ENCODE results near the gene PRR5.

Gene PRR5

DNA sequence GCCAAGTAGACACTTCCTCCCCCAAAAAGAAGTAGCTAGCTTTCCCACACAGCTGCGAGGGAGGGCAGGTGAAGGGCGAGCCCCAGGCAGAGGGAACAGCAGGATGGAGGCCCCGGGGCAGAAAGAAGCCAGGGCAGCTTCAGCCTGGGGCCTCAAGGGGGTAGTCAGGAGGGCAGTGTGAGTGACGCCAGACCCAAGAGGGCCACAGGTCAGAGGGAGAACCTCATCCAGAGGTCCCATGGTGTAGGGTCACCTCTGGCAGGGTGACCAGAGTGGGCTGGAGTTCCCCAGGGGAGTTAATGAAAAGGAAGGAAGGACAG, 9.2 kb downstream of the PRR5 start:
- H3K36me3 ChIP-seq (ENCODE audit: control insufficient read depth, insufficient read depth, low read length): no peaks in the 10 kb centered on the region
- H3K27ac ChIP-seq: no peak overlapping the region
- no peak overlapping the region for H3K9ac ChIP-seq
- H3K27me3 ChIP-seq (ENCODE audit: control insufficient read depth, insufficient read depth, low read length): no peaks in the 10 kb centered on the region
- no peak overlapping the region for H3K4me2 ChIP-seq (ENCODE audit: low read length)
- TF ChIP-seq, protein P1, sequence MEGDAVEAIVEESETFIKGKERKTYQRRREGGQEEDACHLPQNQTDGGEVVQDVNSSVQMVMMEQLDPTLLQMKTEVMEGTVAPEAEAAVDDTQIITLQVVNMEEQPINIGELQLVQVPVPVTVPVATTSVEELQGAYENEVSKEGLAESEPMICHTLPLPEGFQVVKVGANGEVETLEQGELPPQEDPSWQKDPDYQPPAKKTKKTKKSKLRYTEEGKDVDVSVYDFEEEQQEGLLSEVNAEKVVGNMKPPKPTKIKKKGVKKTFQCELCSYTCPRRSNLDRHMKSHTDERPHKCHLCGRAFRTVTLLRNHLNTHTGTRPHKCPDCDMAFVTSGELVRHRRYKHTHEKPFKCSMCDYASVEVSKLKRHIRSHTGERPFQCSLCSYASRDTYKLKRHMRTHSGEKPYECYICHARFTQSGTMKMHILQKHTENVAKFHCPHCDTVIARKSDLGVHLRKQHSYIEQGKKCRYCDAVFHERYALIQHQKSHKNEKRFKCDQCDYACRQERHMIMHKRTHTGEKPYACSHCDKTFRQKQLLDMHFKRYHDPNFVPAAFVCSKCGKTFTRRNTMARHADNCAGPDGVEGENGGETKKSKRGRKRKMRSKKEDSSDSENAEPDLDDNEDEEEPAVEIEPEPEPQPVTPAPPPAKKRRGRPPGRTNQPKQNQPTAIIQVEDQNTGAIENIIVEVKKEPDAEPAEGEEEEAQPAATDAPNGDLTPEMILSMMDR (IDR thresholded peaks at IDR 0.05): no peak
- H3K79me2 ChIP-seq: peaks cover 2% of the 10 kb centered on the region
- no peaks in the 10 kb centered on the region for H3K4me1 ChIP-seq
- no peaks in the 10 kb centered on the region for H3K9me3 ChIP-seq (ENCODE audit: control insufficient read depth, low read length)
- no peak overlapping the region for H2AFZ ChIP-seq
- H3K4me3 ChIP-seq (ENCODE audit: low read depth, low read length): no peak overlapping the region

DNA sequence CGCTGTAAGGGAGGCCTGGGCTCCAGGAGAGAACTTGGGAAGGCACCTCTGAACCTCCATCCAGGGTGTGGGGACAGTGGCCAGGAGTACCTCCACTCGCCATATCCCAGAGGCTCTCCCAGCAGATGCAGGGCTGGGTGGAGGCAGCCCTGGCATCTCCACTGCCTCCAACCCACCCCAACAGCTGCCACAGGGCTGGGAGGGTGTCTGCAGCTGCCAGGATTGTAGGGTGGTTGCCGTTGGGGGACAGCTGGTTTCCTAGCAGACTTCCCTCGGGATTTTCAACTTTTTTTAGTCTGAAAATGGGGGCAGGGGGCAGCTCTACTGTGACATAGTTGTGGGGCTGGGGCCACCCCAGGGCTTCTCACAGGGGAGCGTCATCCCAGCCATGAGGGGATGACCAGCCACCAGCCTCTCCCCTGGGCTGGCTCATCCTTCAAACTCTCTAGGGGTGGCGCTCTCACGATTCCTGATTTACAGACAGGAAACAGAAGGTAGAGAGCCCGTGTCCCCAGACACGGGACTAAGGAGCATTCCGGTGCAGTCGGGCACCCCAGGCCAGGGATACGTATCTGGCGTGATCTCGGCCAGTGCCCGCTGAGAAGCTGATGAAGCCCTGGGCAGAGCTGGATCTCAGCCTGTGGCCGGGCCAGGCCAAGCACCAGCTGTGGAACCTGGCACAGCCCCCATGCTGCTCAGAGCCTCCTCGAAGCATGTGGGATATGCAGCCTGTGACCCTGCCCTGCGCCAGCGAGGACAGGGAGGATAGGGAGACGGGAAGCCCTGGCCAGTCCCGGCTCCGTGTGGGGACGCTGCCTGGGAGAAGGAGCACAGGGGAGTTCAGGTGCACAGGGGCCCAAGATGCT, 9.9 kb downstream of the PRR5 start:
- Histone ChIP-seq H3K27me3 (ENCODE audit: control insufficient read depth, insufficient read depth, low read length) (no peaks in the 10 kb centered on the region), H3K79me2 (peaks cover 2% of the 10 kb centered on the region), H3K9ac (no peak overlapping the region), H3K4me2 (ENCODE audit: low read length) (no peak overlapping the region), H3K4me3 (ENCODE audit: low read depth, low read length) (no peak overlapping the region), H2AFZ (no peak overlapping the region), H3K4me1 (no peaks in the 10 kb centered on the region), H3K36me3 (ENCODE audit: control insufficient read depth, insufficient read depth, low read length) (no peaks in the 10 kb centered on the region), H3K9me3 (ENCODE audit: control insufficient read depth, low read length) (no peaks in the 10 kb centered on the region), H3K27ac (no peak overlapping the region)
- TF ChIP-seq, protein P1 (IDR thresholded peaks at IDR 0.05): no peak

DNA sequence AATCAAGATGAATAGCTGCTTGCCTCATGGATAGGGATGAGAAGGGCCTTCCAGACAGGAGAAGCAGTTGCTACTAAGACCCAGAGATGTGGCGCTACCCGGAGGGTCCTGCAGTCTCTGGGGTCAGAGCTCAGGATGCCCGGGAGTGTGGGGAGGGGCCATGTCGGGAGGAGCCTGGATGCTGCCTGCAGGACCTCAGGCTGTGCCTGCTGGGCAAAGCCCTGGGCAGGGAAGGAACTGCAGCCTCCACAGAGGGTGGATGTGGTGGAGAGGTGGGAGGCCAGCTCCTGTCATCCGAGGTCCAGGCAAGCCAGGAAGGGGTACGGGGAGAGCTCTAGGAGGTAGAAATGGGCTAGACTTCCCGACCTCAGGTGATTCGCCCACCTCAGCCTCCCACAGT, 11.0 kb downstream of the PRR5 start:
- Histone ChIP-seq H3K4me1 (no peaks in the 10 kb centered on the region), H3K79me2 (no peaks in the 10 kb centered on the region), H3K27me3 (ENCODE audit: control insufficient read depth, insufficient read depth, low read length) (no peaks in the 10 kb centered on the region), H2AFZ (no peak overlapping the region), H3K36me3 (ENCODE audit: control insufficient read depth, insufficient read depth, low read length) (no peaks in the 10 kb centered on the region), H3K9me3 (ENCODE audit: control insufficient read depth, low read length) (no peaks in the 10 kb centered on the region), H3K27ac (no peak overlapping the region), H3K4me3 (ENCODE audit: low read depth, low read length) (no peak overlapping the region), H3K4me2 (ENCODE audit: low read length) (no peak overlapping the region), H3K9ac (no peak overlapping the region)
- TF ChIP-seq, protein P1 (IDR thresholded peaks at IDR 0.05): no peak

DNA sequence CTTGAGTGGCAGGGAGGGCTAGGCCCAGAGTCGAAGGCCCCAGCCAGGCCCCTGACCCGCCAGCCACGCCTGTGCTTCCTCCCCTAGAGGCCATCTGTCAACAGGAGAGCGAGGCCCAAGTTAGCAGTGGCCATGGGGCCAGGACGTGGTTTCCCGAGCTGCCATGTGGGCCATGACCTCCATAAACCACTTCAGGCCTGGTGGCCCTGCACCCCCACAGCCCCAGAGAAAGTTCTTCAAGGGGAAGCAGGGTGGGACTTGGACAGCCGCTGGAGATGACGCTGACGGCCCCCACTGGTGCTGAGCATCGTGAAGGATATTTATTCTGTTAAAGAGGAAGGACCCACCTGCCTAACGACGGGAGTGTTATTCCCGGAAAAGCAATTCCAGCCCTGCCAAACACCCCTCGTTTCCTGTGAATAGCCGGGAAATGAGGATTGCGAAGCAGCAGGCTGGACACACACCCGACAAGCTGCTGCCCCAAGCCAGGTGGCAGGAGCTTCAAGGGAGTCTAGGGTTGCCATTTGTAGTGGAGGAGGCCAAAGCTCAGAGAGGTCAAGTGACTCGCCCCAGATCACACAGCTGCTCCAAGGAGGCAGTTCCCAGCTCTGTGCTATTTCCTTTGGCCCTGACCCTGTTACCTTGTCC, 12.8 kb downstream of the PRR5 start:
- H3K9me3 ChIP-seq (ENCODE audit: control insufficient read depth, low read length): no peaks in the 10 kb centered on the region
- H3K27me3 ChIP-seq (ENCODE audit: control insufficient read depth, insufficient read depth, low read length): no peaks in the 10 kb centered on the region
- no peak overlapping the region for H3K4me3 ChIP-seq (ENCODE audit: low read depth, low read length)
- TF ChIP-seq, protein P1 (IDR thresholded peaks at IDR 0.05): no peak
- H3K36me3 ChIP-seq (ENCODE audit: control insufficient read depth, insufficient read depth, low read length): no peaks in the 10 kb centered on the region
- H3K27ac ChIP-seq: no peak overlapping the region
- no peak overlapping the region for H3K9ac ChIP-seq
- H3K79me2 ChIP-seq: no peaks in the 10 kb centered on the region
- H2AFZ ChIP-seq: no peak overlapping the region
- no peak overlapping the region for H3K4me2 ChIP-seq (ENCODE audit: low read length)
- no peaks in the 10 kb centered on the region for H3K4me1 ChIP-seq
